SH-SY5Y (cell line): Measurements from ENCODE around the gene ADD1.

ENCODE experiments used
- GATA2 ChIP-seq: IDR thresholded peaks from 2 replicates; pipeline ENCODE4 v1.6.1; 2011; ENCODE audit warnings: mild to moderate bottlenecking, low read depth, low read length
- GATA3 ChIP-seq: IDR thresholded peaks from 2 replicates; pipeline ENCODE4 v1.6.1; 2011; ENCODE audit warnings: low read depth, mild to moderate bottlenecking, low read length, moderate library complexity

DNA sequence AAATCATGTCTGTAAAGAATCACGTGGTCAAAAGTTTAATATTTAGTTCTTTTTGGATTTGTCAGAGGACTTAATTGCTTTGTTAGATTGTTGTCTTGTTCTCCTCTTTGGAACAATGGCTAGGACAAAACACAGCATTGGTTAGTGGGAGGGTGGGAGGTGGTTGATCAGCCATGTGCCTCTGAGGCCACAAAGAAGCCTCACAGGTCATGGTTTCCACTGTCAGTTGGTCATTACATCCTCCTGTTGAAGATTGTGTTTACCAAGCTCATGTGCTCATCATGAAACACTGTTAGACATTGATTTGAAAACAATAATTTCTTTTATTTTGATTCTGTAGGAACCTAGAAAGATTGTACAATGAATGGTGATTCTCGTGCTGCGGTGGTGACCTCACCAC is 31.9 kb downstream of the ADD1 start:
- TF ChIP-seq GATA2 (no peak), GATA3 (no peak)
